Thyroid gland (tissue), 4 donors: ENCODE data around the gene MRPS11. TPM values are rescaled to one million over a fixed set of nuclear protein-coding genes. Genes with fewer than 3 reads are reported as not detected.
"Not testable (repeated sequence)": the region's sequence is repeated elsewhere in the genome, so short reads cannot be mapped to it uniquely, and the experiment has no call there.

Experiments
- DNase-seq, 2 donors: peaks; one replicate each; pipeline ENCODE4 v3.0.0-alpha.2; 2019
- H3K27ac ChIP-seq, 3 donors: fragments of 200-600 bp; sonication (generic); 1 replicate in 2 of 3; 2 replicates in 1 of 3; pipeline ENCODE4 v1.5.1; 2016 to 2019; ENCODE audit warnings: mild to moderate bottlenecking in 1 of 3, moderate library complexity in 1 of 3
- H3K27me3 ChIP-seq: fragments of 200-600 bp; sonication (generic); one replicate; pipeline ENCODE4 v1.5.1; 2019
- H3K36me3 ChIP-seq, 2 donors: fragments of 200-600 bp; sonication (generic); one replicate each; pipeline ENCODE4 v1.5.1; 2016 to 2019
- H3K4me1 ChIP-seq, 2 donors: fragments of 200-600 bp; sonication (generic); one replicate each; pipeline ENCODE4 v1.5.1; 2017 to 2019
- H3K4me3 ChIP-seq, 3 donors: fragments of 200-600 bp; sonication (generic); replicated peaks in 1 of 3; 1 replicate in 2 of 3; 2 replicates in 1 of 3; pipeline ENCODE4 v1.5.1; 2016; ENCODE audit warnings: mild to moderate bottlenecking in 1 of 3
- H3K9me3 ChIP-seq: fragments of 200-600 bp; sonication (generic); one replicate; pipeline ENCODE4 v1.5.1; 2017
- POLR2A ChIP-seq, 2 donors: fragments of 450-650 bp; IDR thresholded peaks; one replicate each; pipeline ENCODE4 v1.6.1; 2017; ENCODE audit warnings: antibody characterized with exemption in 2 of 2, mild to moderate bottlenecking in 2 of 2, moderate library complexity in 1 of 2
- whole genome bisulfite sequencing, 2 donors: methylation state at CpG; one replicate each; pipeline ENCODE4 v1.1.5; 2017; 5-methylcytosine and 5-hydroxymethylcytosine counted together
- intact Hi-C: fragments of 100-400 bp; cut with DNase I; formaldehyde crosslinking; loops from one replicate; pipeline ENCODE4 v1.15.1; 2023
- total RNA-seq, 4 donors: library from RNA; depleted of rRNA; stranded (reverse); fragments of >200 nt; gene quantifications; one replicate each; pipeline ENCODE4 v1.2.3, GENCODE V29; 2016
- TF ChIP-seq, protein P1 (sequence below), 6 experiments: fragments of 200-600 bp in 3 of 6; fragments of 450-650 bp in 3 of 6; sonication (generic) in 3 of 6; IDR thresholded peaks; one replicate each; pipeline ENCODE4 v1.5.1; 2016 to 2019; ENCODE audit warnings: antibody characterized with exemption in 6 of 6, mild to moderate bottlenecking in 2 of 6, inconsistent platforms in 1 of 6, moderate library complexity in 1 of 6

The MRPS11 gene
- total RNA-seq, 4 donors from 2014 or later = 44.2 to 95.3 (median 65.0) TPM

DNA sequence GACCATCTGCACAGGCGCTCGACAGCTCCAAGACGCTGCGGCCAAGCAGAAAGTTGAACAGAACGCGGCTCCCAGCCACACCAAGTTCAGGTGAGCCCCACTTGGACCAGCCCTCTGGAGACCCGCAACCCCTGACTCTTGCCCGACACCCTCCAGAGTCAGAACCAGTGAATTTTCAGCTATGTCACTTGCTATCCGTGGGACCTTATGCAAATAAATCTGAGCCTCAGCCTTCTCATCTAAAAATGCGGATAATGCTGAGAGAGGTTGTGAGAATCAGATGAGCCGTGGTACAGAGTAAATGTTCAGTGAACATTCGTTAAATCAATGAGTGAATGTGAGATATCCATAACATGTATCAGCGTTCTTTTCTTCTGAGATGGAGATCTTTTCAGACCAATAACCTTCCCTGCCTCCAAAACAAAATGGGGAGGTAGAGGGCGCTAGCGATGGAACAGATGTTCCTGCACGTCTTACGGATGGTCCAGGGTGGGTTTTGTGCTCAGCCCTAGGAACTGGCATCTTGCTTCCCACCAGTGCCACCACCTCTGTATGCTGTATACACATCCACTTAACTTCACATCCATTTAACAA, 524 bp downstream of the MRPS11 start:
- DNase-seq = no peak
- Histone ChIP-seq H3K9me3 (no peaks in the 10 kb centered on the region), H3K27me3 (no peaks in the 10 kb centered on the region), H3K27ac (peak overlapping the region; percentile 90 to 98 (median 91)), H3K4me1 (peaks cover 19 to 37% of the 10 kb centered on the region in 2 donors), H3K36me3 (peaks cover 17 to 18% of the 10 kb centered on the region in 2 donors), H3K4me3 (peak overlapping the region; percentile 44 to 83 (median 66))
- intact Hi-C loops = loop anchor here (5.0 kb wide), 1 partner anchor 149 kb away; no protein-coding TSS in a partner anchor
- no peak for TF ChIP-seq POLR2A (IDR thresholded peaks at IDR 0.05)
- 3 to 4% methylated on average over 14 to 17 of the region's 17 CpGs for WGBS, 2 donors

DNA sequence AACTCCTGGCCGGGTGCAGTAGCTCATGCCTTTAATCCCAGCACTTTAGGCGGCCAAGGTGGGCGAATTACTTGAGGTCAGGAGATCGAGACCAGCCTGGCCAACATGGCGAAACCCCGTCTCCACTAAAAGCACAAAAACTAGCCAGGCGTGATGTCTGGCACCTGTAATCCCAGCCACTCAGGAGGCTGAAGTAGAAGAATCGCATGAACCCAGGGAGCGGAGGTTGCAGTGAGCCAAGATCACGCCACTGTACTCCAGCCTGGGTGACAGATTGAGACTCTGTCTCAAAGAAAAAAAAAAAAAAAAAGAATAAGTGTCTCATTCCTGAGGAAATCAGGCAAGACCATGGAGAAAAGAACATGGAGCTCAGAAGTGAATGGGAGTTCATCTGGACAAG, 1.2 kb downstream of the MRPS11 start:
- peaks cover 15 to 17% of the 10 kb centered on the region in 2 donors for H3K36me3 ChIP-seq
- H3K27me3 ChIP-seq, H3K4me3 ChIP-seq, H3K27ac ChIP-seq, H3K9me3 ChIP-seq: not testable (repeated sequence)
- peaks cover 19 to 37% of the 10 kb centered on the region in 2 donors for H3K4me1 ChIP-seq
- DNase-seq = peak; percentile 53 to 56
- WGBS, 2 donors = 49 to 73% methylated on average over 10 of the region's 10 CpGs
- intact Hi-C loops = loop anchor here (5.0 kb wide), 1 partner anchor 149 kb away; no protein-coding TSS in a partner anchor

DNA sequence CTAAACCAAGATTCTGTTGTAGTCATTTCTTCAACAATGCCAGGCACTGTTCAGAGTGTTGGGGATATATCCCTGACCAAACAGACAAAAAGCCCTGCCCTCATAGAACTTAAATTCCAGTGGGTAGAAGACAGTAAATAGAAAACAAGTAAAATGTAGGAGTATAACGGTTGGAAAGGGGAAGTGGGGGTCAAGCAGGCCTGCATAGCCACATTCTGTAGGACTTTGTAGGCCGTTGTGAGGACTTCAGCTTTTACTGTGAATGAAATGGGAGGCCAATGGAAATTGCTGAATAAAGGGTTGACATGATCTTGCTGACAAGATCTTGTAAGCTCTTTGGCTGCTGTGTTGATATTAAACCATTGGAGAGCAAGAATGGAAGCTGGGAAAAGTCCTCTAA, 1.8 kb downstream of the MRPS11 start:
- WGBS, 2 donors = 88 to 91% methylated on average over 2 of the region's 2 CpGs
- no peak for TF ChIP-seq POLR2A (IDR thresholded peaks at IDR 0.05)
- TF ChIP-seq, protein P1, sequence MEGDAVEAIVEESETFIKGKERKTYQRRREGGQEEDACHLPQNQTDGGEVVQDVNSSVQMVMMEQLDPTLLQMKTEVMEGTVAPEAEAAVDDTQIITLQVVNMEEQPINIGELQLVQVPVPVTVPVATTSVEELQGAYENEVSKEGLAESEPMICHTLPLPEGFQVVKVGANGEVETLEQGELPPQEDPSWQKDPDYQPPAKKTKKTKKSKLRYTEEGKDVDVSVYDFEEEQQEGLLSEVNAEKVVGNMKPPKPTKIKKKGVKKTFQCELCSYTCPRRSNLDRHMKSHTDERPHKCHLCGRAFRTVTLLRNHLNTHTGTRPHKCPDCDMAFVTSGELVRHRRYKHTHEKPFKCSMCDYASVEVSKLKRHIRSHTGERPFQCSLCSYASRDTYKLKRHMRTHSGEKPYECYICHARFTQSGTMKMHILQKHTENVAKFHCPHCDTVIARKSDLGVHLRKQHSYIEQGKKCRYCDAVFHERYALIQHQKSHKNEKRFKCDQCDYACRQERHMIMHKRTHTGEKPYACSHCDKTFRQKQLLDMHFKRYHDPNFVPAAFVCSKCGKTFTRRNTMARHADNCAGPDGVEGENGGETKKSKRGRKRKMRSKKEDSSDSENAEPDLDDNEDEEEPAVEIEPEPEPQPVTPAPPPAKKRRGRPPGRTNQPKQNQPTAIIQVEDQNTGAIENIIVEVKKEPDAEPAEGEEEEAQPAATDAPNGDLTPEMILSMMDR (IDR thresholded peaks at IDR 0.05) = no peak
- no peak for DNase-seq
- H3K4me1 ChIP-seq = peaks cover 19 to 37% of the 10 kb centered on the region in 2 donors
- no peak overlapping the region for H3K27ac ChIP-seq
- no peaks in the 10 kb centered on the region for H3K27me3 ChIP-seq
- peaks cover 12% of the 10 kb centered on the region in 2 donors for H3K36me3 ChIP-seq
- no peaks in the 10 kb centered on the region for H3K9me3 ChIP-seq
- H3K4me3 ChIP-seq = no peak overlapping the region
- intact Hi-C loops = loop anchor here (5.0 kb wide), 1 partner anchor 148 kb away; no protein-coding TSS in a partner anchor

DNA sequence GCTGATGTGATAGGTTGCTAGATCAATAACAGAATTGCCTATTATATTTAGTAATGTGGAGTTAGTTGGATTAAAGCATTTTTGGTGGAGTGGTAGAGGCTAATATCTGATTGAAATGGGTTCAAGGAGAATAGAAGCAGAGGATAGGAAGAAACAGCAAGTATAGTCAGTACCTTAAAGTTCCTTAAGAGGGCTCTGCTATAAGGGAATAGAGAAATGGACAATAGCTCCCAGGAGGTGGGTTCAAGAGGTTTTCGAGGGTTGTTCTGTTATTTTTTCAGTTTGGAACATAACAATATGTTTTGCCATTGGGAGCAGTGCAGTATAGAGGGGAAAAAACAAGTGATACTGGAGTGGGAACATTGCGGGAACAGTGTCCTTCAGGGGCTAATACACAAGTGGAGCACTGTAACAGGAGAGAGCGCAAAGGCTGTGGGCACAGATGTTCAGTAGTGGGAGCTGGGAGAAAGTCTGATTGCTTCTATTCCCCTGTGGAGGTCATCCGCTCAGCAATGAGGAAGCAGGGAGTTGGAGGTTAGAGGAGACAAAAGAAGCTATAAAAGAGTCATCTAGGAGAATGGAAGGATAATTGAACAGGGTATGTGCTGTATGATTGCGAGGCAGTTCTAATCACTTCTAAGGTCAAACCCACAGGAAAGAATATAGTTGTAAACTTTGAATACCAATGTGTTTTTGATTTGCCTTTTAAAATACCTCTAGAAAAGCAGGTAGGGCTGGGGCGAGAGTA, 3.3 kb downstream of the MRPS11 start:
- H3K27me3 ChIP-seq = no peaks in the 10 kb centered on the region
- no peak overlapping the region for H3K4me3 ChIP-seq
- H3K9me3 ChIP-seq = no peaks in the 10 kb centered on the region
- intact Hi-C loops = no loop called here
- 80 to 85% methylated on average over 6 of the region's 6 CpGs for WGBS, 2 donors
- no peak for DNase-seq
- no peak overlapping the region for H3K27ac ChIP-seq
- H3K4me1 ChIP-seq = peaks cover 19 to 34% of the 10 kb centered on the region in 2 donors
- peaks cover 18% of the 10 kb centered on the region in 2 donors for H3K36me3 ChIP-seq
- TF ChIP-seq, protein P1 (IDR thresholded peaks at IDR 0.05) = no peak
- TF ChIP-seq POLR2A (IDR thresholded peaks at IDR 0.05) = no peak

DNA sequence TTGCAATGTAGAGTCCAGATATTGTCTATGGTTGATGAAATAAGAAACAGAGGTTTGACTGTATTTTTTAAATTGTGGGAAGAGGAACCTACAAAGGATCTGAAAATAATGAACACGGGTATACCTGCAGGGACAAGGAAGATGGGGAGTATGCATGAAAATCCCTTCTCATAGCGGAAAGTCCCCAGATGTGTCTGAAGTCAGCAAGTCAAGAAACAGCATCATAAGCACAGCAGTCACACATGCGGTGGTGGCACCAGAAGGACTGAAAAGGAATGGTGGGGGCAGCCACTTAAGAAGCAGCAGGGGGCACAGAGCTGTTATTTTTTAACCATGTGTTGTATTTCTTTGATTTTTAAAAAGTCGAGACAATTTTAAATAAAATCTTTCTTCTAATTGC, 4.7 kb downstream of the MRPS11 start:
- Histone ChIP-seq H3K9me3 (no peaks in the 10 kb centered on the region), H3K4me1 (peaks cover 9 to 27% of the 10 kb centered on the region in 2 donors), H3K4me3 (no peak overlapping the region), H3K27me3 (no peaks in the 10 kb centered on the region), H3K36me3 (peaks cover 20 to 21% of the 10 kb centered on the region in 2 donors), H3K27ac (no peak overlapping the region)
- intact Hi-C loops = no loop called here
- no peak for DNase-seq
- 84 to 92% methylated on average over 4 of the region's 4 CpGs for WGBS, 2 donors
- TF ChIP-seq, protein P1 (IDR thresholded peaks at IDR 0.05) = no peak
- no peak for TF ChIP-seq POLR2A (IDR thresholded peaks at IDR 0.05)

DNA sequence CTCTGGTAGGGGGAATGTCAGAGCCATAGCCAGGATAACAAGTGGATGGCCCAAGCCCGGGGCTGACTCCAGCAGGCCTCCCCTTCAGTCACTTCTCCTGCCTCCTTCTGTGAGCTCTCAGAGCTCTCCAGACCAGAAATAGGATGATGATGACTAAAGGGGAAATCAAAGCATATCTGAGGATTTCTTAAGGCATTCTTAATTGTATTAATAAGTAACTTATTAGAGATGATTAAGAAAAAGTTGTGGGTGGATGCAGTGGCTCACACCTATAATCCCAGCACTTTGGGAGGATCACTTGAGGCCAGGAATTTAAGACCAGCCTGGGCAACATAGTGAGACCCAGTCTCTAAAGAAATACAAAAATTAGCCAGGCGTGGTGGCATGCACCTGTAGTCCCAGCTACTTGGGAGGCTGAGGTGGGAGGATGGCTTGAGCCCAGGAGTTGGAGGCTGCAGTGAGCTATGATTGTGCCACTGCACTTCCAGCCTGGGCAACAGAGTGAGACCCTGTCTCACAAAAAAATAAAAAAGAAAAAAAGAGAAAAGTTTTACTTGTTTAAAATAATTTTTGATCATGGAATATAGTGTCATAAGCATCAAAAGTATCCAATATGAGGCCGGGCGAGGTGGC, 6.3 kb downstream of the MRPS11 start:
- H3K27ac ChIP-seq, H3K27me3 ChIP-seq, H3K9me3 ChIP-seq, H3K4me3 ChIP-seq, intact Hi-C loops, DNase-seq: not testable (repeated sequence)
- peaks cover 32% of the 10 kb centered on the region in 2 donors for H3K36me3 ChIP-seq
- peaks cover 1 to 20% of the 10 kb centered on the region in 2 donors for H3K4me1 ChIP-seq
- 92 to 98% methylated on average over 4 of the region's 4 CpGs for WGBS, 2 donors
